Thymus (tissue), 11 donors: ENCODE data around the gene KIAA1958. TPM values are rescaled to one million over a fixed set of nuclear protein-coding genes. Genes with fewer than 3 reads are reported as not detected.

ENCODE experiments used
- DNase-seq, 9 donors: peaks; one replicate each; pipeline ENCODE4 v3.0.0-alpha.2; 2013; ENCODE audit warnings: low spot score in 9 of 9, low read depth in 6 of 9, missing footprints in 1 of 9
- H3K27ac ChIP-seq, 2 donors: one replicate each; pipeline ENCODE4 v1.5.1; 2013; ENCODE audit warnings: control low read depth in 1 of 2, low read depth in 1 of 2, low read length in 1 of 2, mild to moderate bottlenecking in 1 of 2, moderate library complexity in 1 of 2
- H3K27me3 ChIP-seq, 2 donors: one replicate each; pipeline ENCODE4 v1.5.1; 2013; ENCODE audit warnings: low read length in 1 of 2; ENCODE audit not compliant: control insufficient read depth in 2 of 2, insufficient read depth in 1 of 2
- H3K36me3 ChIP-seq, 2 donors: one replicate each; pipeline ENCODE4 v1.5.1; 2013; ENCODE audit warnings: low read length in 1 of 2, mild to moderate bottlenecking in 1 of 2, moderate library complexity in 1 of 2; ENCODE audit not compliant: control insufficient read depth in 2 of 2, insufficient read depth in 2 of 2
- H3K4me1 ChIP-seq, 2 donors: one replicate each; pipeline ENCODE4 v1.5.1; 2013; ENCODE audit warnings: low read length in 2 of 2; ENCODE audit not compliant: control insufficient read depth in 2 of 2, insufficient read depth in 2 of 2
- H3K4me3 ChIP-seq, 2 donors: one replicate each; pipeline ENCODE4 v1.5.1; 2013; ENCODE audit warnings: low read length in 2 of 2, control low read depth in 1 of 2, mild to moderate bottlenecking in 1 of 2
- H3K9me3 ChIP-seq, 2 donors: one replicate each; pipeline ENCODE4 v1.5.1; 2013; ENCODE audit warnings: low read length in 1 of 2, mild to moderate bottlenecking in 1 of 2; ENCODE audit not compliant: control insufficient read depth in 2 of 2, insufficient read depth in 1 of 2
- WGBS: extraction: QIAGEN DNeasy Blood & Tissue Kit; methylation state at CpG from one replicate; pipeline ENCODE4 v1.1.7; 2013; 5-methylcytosine and 5-hydroxymethylcytosine counted together
- polyA plus RNA-seq: library from polyadenylated mRNA; stranded (reverse); fragments of 200-250 nt; gene quantifications from one replicate; pipeline ENCODE4 v1.2.3, GENCODE V29; 2013
- total RNA-seq: library from RNA; stranded (reverse); fragments of 120-200 nt; gene quantifications from one replicate; pipeline ENCODE4 v1.2.4, GENCODE V29; 2013
- donor health status: healthy.

The KIAA1958 gene
- total and polyA plus RNA-seq, 2 donors, result 1.8 to 3.6 TPM

- Histone ChIP-seq H3K9me3 (no peaks in the 10 kb centered on the region), H3K4me3 (no peak overlapping the region), H3K27ac (no peak overlapping the region), H3K27me3 (no peaks in the 10 kb centered on the region), H3K4me1 (no peaks in the 10 kb centered on the region), H3K36me3 (no peaks in the 10 kb centered on the region)
- 91% methylated on average over 4 of the region's 4 CpGs for WGBS
- DNase-seq, result no peak
These were observed 75.8 kb downstream of the KIAA1958 start for GRCh38 chr9:112562235-112562958.

GRCh38 chr9:112569186-112569585 is 82.6 kb downstream of the KIAA1958 start:
- 90% methylated on average over 2 of the region's 2 CpGs for WGBS
- H3K27me3 ChIP-seq, result no peaks in the 10 kb centered on the region
- DNase-seq, result no peak

GRCh38 chr9:112570671-112571167 is 84.1 kb downstream of the KIAA1958 start:
- Histone ChIP-seq H3K4me1 (no peaks in the 10 kb centered on the region), H3K36me3 (peaks cover 9% of the 10 kb centered on the region in 2 donors), H3K27ac (no peak overlapping the region), H3K4me3 (no peak overlapping the region), H3K9me3 (no peaks in the 10 kb centered on the region), H3K27me3 (no peaks in the 10 kb centered on the region)
- WGBS, result over 99% methylated on average over 6 of the region's 6 CpGs
- DNase-seq, result no peak

More at GRCh38 chr9:112569186-112569585, 82.6 kb downstream of the KIAA1958 start:
- Histone ChIP-seq H3K27ac (no peak overlapping the region), H3K9me3 (no peaks in the 10 kb centered on the region), H3K4me3 (no peak overlapping the region), H3K36me3 (no peaks in the 10 kb centered on the region), H3K4me1 (no peaks in the 10 kb centered on the region)

GRCh38 chr9:112571624-112572355 is 85.2 kb downstream of the KIAA1958 start:
- Histone ChIP-seq H3K27me3 (no peaks in the 10 kb centered on the region), H3K4me1 (no peaks in the 10 kb centered on the region), H3K4me3 (no peak overlapping the region), H3K27ac (no peak overlapping the region), H3K36me3 (peaks cover 9% of the 10 kb centered on the region in 2 donors), H3K9me3 (no peaks in the 10 kb centered on the region)
- DNase-seq, result no peak
- WGBS, result 98% methylated on average over 9 of the region's 9 CpGs

- Histone ChIP-seq H3K9me3 (no peaks in the 10 kb centered on the region), H3K4me1 (no peaks in the 10 kb centered on the region), H3K4me3 (no peak overlapping the region), H3K36me3 (peaks cover 9% of the 10 kb centered on the region in 2 donors), H3K27ac (no peak overlapping the region), H3K27me3 (no peaks in the 10 kb centered on the region)
- 64% methylated on average over 3 of the region's 3 CpGs for WGBS
- no peak for DNase-seq
These were observed 85.8 kb downstream of the KIAA1958 start for GRCh38 chr9:112572416-112572815.

GRCh38 chr9:112574008-112574407 is 87.4 kb downstream of the KIAA1958 start:
- no peaks in the 10 kb centered on the region for H3K4me1 ChIP-seq
- H3K4me3 ChIP-seq, result no peak overlapping the region
- no peak overlapping the region for H3K27ac ChIP-seq
- H3K36me3 ChIP-seq, result peaks cover 9% of the 10 kb centered on the region in 2 donors
- H3K9me3 ChIP-seq, result no peaks in the 10 kb centered on the region
- H3K27me3 ChIP-seq, result no peaks in the 10 kb centered on the region
- no peak for DNase-seq
- 100% methylated on average over 1 of the region's 1 CpG for WGBS

- DNase-seq, result no peak
- no peaks in the 10 kb centered on the region for H3K9me3 ChIP-seq
- no peak overlapping the region for H3K4me3 ChIP-seq
- no peak overlapping the region for H3K27ac ChIP-seq
- H3K27me3 ChIP-seq, result no peaks in the 10 kb centered on the region
- over 99% methylated on average over 8 of the region's 8 CpGs for WGBS
- H3K4me1 ChIP-seq, result no peaks in the 10 kb centered on the region
- H3K36me3 ChIP-seq, result peaks cover 9% of the 10 kb centered on the region in 2 donors
These were observed 88.5 kb downstream of the KIAA1958 start for GRCh38 chr9:112575107-112575506.

GRCh38 chr9:112581469-112582176 is 95.0 kb downstream of the KIAA1958 start:
- Histone ChIP-seq H3K27me3 (no peaks in the 10 kb centered on the region), H3K9me3 (no peaks in the 10 kb centered on the region), H3K27ac (no peak overlapping the region), H3K4me3 (no peak overlapping the region), H3K4me1 (no peaks in the 10 kb centered on the region), H3K36me3 (no peaks in the 10 kb centered on the region)
- WGBS, result 84% methylated on average over 7 of the region's 7 CpGs
- DNase-seq, result no peak
